SK-N-SH treated with all-trans-retinoic acid at 6 μM for 48 hours (cell line): Measurements from ENCODE around the gene RAPSN.

Experiments
- ARNTL ChIP-seq: fragments of 450-650 bp; formaldehyde crosslinking; IDR thresholded peaks from 2 replicates; pipeline ENCODE4 v1.5.0; 2020; ENCODE audit warnings: low read depth, mild to moderate bottlenecking, moderate library complexity, borderline replicate concordance
- CSDC2 ChIP-seq: fragments of 250-450 bp; sonication (Bioruptor Pico); IDR thresholded peaks from 2 replicates; pipeline ENCODE4 v1.5.0; 2020; ENCODE audit warnings: mild to moderate bottlenecking, moderate library complexity
- RARB ChIP-seq: fragments of 250-450 bp; sonication (Bioruptor Pico); IDR thresholded peaks from 2 replicates; pipeline ENCODE4 v1.8.0; 2021; ENCODE audit warnings: mild to moderate bottlenecking, moderate library complexity
- TOX ChIP-seq: fragments of 250-450 bp; sonication (Bioruptor Pico); IDR thresholded peaks from 2 replicates; pipeline ENCODE4 v1.8.0; 2021; ENCODE audit warnings: mild to moderate bottlenecking, moderate library complexity, borderline replicate concordance
- TF ChIP-seq, protein P1 (sequence below): fragments of 250-450 bp; sonication (Bioruptor Pico); IDR thresholded peaks from 2 replicates; pipeline ENCODE4 v1.5.1; 2020; ENCODE audit warnings: low read depth, mild to moderate bottlenecking, moderate library complexity
- TF ChIP-seq, protein P2 (sequence below): fragments of 250-450 bp; sonication (Bioruptor Pico); IDR thresholded peaks from 2 replicates; pipeline ENCODE4 v1.8.0; 2020; ENCODE audit warnings: mild to moderate bottlenecking, moderate library complexity, borderline replicate concordance
- TF ChIP-seq, protein P3 (sequence below): fragments of 250-450 bp; sonication (Bioruptor Pico); IDR thresholded peaks from 2 replicates; pipeline ENCODE4 v1.8.0; 2021; ENCODE audit warnings: low read depth, mild to moderate bottlenecking, moderate library complexity, borderline replicate concordance

DNA sequence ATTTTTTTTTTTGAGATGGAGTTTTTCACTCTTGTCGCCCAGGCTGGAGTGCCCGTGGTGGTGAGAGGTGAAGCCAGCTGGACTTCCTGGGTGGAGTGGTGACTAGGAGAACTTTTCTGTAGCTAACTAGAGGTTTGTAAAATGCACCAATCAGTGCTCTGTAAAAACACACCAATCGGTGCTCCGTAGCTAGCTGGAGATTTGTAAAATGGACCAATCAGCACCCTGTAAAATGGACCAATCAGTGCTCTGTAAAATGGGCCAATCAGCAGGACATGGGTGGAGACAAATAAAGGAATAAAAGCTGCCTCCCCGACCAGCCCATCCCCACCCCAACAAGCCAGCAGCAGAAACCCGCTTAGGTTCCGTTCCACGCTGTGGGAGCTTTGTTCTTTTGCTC is 4.4 kb upstream of the RAPSN start:
- no peak for TF ChIP-seq TOX
- TF ChIP-seq, protein P1, sequence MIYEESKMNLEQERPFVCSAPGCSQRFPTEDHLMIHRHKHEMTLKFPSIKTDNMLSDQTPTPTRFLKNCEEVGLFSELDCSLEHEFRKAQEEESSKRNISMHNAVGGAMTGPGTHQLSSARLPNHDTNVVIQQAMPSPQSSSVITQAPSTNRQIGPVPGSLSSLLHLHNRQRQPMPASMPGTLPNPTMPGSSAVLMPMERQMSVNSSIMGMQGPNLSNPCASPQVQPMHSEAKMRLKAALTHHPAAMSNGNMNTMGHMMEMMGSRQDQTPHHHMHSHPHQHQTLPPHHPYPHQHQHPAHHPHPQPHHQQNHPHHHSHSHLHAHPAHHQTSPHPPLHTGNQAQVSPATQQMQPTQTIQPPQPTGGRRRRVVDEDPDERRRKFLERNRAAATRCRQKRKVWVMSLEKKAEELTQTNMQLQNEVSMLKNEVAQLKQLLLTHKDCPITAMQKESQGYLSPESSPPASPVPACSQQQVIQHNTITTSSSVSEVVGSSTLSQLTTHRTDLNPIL (CRISPR knock-in tag), result no peak
- TF ChIP-seq CSDC2 (CRISPR knock-in tag), result no peak
- TF ChIP-seq, protein P2, sequence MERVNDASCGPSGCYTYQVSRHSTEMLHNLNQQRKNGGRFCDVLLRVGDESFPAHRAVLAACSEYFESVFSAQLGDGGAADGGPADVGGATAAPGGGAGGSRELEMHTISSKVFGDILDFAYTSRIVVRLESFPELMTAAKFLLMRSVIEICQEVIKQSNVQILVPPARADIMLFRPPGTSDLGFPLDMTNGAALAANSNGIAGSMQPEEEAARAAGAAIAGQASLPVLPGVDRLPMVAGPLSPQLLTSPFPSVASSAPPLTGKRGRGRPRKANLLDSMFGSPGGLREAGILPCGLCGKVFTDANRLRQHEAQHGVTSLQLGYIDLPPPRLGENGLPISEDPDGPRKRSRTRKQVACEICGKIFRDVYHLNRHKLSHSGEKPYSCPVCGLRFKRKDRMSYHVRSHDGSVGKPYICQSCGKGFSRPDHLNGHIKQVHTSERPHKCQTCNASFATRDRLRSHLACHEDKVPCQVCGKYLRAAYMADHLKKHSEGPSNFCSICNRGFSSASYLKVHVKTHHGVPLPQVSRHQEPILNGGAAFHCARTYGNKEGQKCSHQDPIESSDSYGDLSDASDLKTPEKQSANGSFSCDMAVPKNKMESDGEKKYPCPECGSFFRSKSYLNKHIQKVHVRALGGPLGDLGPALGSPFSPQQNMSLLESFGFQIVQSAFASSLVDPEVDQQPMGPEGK (CRISPR knock-in tag), result no peak
- TF ChIP-seq RARB (CRISPR knock-in tag), result no peak
- TF ChIP-seq, protein P3, sequence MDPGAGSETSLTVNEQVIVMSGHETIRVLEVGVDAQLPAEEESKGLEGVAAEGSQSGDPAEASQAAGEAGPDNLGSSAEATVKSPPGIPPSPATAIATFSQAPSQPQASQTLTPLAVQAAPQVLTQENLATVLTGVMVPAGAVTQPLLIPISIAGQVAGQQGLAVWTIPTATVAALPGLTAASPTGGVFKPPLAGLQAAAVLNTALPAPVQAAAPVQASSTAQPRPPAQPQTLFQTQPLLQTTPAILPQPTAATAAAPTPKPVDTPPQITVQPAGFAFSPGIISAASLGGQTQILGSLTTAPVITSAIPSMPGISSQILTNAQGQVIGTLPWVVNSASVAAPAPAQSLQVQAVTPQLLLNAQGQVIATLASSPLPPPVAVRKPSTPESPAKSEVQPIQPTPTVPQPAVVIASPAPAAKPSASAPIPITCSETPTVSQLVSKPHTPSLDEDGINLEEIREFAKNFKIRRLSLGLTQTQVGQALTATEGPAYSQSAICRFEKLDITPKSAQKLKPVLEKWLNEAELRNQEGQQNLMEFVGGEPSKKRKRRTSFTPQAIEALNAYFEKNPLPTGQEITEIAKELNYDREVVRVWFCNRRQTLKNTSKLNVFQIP, result no peak
- no peak for TF ChIP-seq ARNTL
